ENCODE measurements around the gene SMOC2.

Gene SMOC2

GRCh38 chr6:168415993-168416530, 24.9 kb upstream of the SMOC2 start (continued):
- TF ChIP-seq ZFHX2 (tag by site-specific recombination; conservative IDR thresholded peaks at IDR 0.05) = no peak
- TF ChIP-seq ZNF660 (tag by site-specific recombination; IDR thresholded peaks at IDR 0.05) = no peak
- TF ChIP-seq ZNF48 (tag by site-specific recombination; IDR thresholded peaks at IDR 0.05) = no peak
- TF ChIP-seq ZBTB44 (tag by site-specific recombination; IDR thresholded peaks at IDR 0.05) = no peak
- TF ChIP-seq GFI1B (tag by site-specific recombination; IDR thresholded peaks at IDR 0.05) = no peak
- no peak for TF ChIP-seq ZNF26 (tag by site-specific recombination; IDR thresholded peaks at IDR 0.05)

- CTCF ChIA-PET = no interaction called here
- Histone ChIP-seq H3K36me3 (ENCODE audit: control insufficient read depth in 2 of 2, insufficient read depth in 1 of 2, low read length in 2 of 2) (no peaks in the 10 kb centered on the region), H3K27ac (ENCODE audit: extremely low read depth, low read depth, low read length) (no peak overlapping the region), H3K4me3 (ENCODE audit: low read depth, low read length) (no peak overlapping the region), H3K4me1 (ENCODE audit: control insufficient read depth, insufficient read depth, low read length) (no peaks in the 10 kb centered on the region), H3K9me3 (ENCODE audit: control insufficient read depth, insufficient read depth, low read depth, low read length) (no peaks in the 10 kb centered on the region)
- POLR2A ChIA-PET = no interaction called here
- TF ChIP-seq ZNF155 (tag by site-specific recombination; IDR thresholded peaks at IDR 0.05) (no peak), ZNF501 (tag by site-specific recombination; IDR thresholded peaks at IDR 0.05) (no peak), ZNF629 (tag by site-specific recombination; IDR thresholded peaks at IDR 0.05) (no peak), GLI2 (tag by site-specific recombination; IDR thresholded peaks at IDR 0.05; ENCODE audit: borderline replicate concordance, low read depth) (no peak), SCRT1 (tag by site-specific recombination; IDR thresholded peaks at IDR 0.05; ENCODE audit: borderline replicate concordance) (no peak), SCRT2 (tag by site-specific recombination; IDR thresholded peaks at IDR 0.05) (no peak), ZNF416 (tag by site-specific recombination; IDR thresholded peaks at IDR 0.05) (no peak), REPIN1 (tag by site-specific recombination; IDR thresholded peaks at IDR 0.05; ENCODE audit: low read depth) (no peak), ZNF280D (tag by site-specific recombination; IDR thresholded peaks at IDR 0.05) (no peak), KLF16 (tag by site-specific recombination; IDR thresholded peaks at IDR 0.05) (no peak), ZNF548 (tag by site-specific recombination; IDR thresholded peaks at IDR 0.05) (no peak), ZSCAN23 (tag by site-specific recombination; IDR thresholded peaks at IDR 0.05) (no peak), ZNF221 (tag by site-specific recombination; IDR thresholded peaks at IDR 0.05; ENCODE audit: borderline replicate concordance) (no peak), ZNF692 (tag by site-specific recombination; IDR thresholded peaks at IDR 0.05) (no peak), ZNF350 (tag by site-specific recombination; IDR thresholded peaks at IDR 0.05) (no peak), ZNF302 (tag by site-specific recombination; IDR thresholded peaks at IDR 0.05; ENCODE audit: low read depth) (no peak), ZBTB10 (tag by site-specific recombination; IDR thresholded peaks at IDR 0.05) (no peak)
Measured at GRCh38 chr6:168416531-168416930, 24.5 kb upstream of the SMOC2 start.

All from HEK293 (cell line).